Measurements from ENCODE around the gene ADD1. TPM values are rescaled to one million over a fixed set of nuclear protein-coding genes. Genes with fewer than 3 reads are reported as not detected.
A peak's percentile ranks its signal among the peaks of the same experiment; 100 is the strongest.

Gene ADD1
- total and polyA plus RNA-seq, 2 of the 13 experiments (the other 11 are each of a cell fraction or from before 2014, with no cell fraction given) = 73.9 to 122 TPM

DNA sequence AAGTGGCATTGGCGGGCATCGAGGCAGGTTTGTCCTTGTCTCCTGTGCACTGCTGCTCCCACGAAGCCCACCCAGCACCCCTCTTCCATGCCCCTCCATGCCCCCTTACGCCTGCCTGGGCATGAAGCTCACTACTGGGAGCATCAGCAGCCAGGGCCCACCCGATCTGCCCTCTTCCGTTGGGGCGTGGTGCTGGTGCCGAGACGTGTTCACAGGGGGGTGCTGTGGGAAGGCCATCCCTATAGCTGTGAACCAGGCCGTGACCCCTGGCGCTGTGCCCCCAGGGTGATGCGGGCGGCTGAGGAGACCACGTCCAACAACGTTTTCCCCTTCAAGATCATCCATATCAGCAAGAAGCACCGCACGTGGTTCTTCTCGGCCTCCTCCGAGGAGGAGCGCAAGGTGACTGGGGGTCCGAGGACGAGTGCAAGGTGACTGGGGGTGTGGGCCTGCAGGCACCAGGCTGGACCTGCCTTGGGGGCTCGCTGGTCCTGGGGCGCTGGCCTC is 19.3 kb upstream of the ADD1 start (continued):
- TF ChIP-seq ZNF101 (CRISPR knock-in tag; IDR thresholded peaks at IDR 0.05; ENCODE audit: borderline replicate concordance, low read depth) (no peak), TBP (CRISPR knock-in tag; IDR thresholded peaks at IDR 0.05) (no peak), JDP2 (CRISPR knock-in tag; IDR thresholded peaks at IDR 0.05; ENCODE audit: borderline replicate concordance) (no peak), NR1H2 (CRISPR knock-in tag; IDR thresholded peaks at IDR 0.05; ENCODE audit: borderline replicate concordance, low read depth) (no peak), KLF6 (CRISPR knock-in tag; IDR thresholded peaks at IDR 0.05) (no peak), ZNF232 (CRISPR knock-in tag; IDR thresholded peaks at IDR 0.05; ENCODE audit: borderline replicate concordance) (no peak)

DNA sequence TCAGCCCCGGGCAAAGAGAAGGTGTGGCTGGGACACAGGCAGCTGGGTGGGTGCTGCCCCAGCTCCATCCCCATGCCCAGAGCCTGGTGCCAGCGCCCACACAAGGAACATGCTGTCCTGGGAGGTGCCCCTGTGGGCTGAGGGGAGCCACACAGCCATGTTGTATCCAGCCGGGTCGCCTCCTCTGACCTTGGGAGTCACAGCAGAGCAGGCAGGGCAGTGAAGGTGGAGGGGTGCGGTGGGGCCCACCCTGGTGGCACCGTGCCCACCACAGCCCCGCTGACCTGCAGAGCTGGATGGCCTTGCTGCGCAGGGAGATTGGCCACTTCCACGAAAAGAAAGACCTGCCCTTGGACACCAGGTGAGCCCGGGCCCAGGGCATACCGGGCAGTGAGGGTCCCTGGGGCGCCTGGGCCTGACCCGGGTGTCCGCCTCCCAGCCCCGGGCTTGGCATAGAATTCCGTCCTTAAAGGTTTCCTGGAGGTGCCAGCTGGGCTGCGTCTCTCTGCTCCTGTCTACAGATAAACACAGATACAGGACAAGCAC is 18.7 kb upstream of the ADD1 start:
- Histone ChIP-seq H3K27me3 (ENCODE audit: control insufficient read depth in 1 of 2, insufficient read depth in 2 of 2, low read length in 2 of 2) (no peaks in the 10 kb centered on the region), H3K4me1 (ENCODE audit: insufficient read depth, low read length) (no peaks in the 10 kb centered on the region), H3K4me2 (ENCODE audit: low read depth, low read length) (no peak overlapping the region), H3K9me3 (ENCODE audit: low read length) (no peaks in the 10 kb centered on the region), H3K79me2 (ENCODE audit: insufficient read depth, low read length) (no peaks in the 10 kb centered on the region), H4K20me1 (ENCODE audit: insufficient read depth, low read length) (peaks cover 3% of the 10 kb centered on the region; the same call in 1 of the 2 replicates), H3K9ac (ENCODE audit: insufficient read depth, low read depth, low read length) (no peak overlapping the region), H3K27ac (ENCODE audit: extremely low read length, insufficient read depth, low read length) (no peak overlapping the region), H3K36me3 (replicated peaks in 1 of 2; ENCODE audit: control insufficient read depth in 1 of 2, insufficient read depth in 2 of 2, low read length in 2 of 2) (peaks cover 20 to 59% of the 10 kb centered on the region in 2 experiments; a peak in 4 of 5 replicates), H3K4me3 (replicated peaks in 1 of 3; ENCODE audit: insufficient read depth in 1 of 3, low read depth in 2 of 3, low read length in 3 of 3) (no peak overlapping the region), H2AFZ (ENCODE audit: low read length) (no peak overlapping the region)
- intact Hi-C loops (cut with micrococcal nuclease; ENCODE audit: unreplicated experiment) (no loop called here), in situ Hi-C loops (cut with HindIII; ENCODE audit: extremely low pct_ligation_motif_present, low pct_unique_long_range_greater_than_20kb) (no loop called here)
- WGBS (ENCODE audit: low lambda C conversion rate) = 94% methylated on average over 2 of the region's 17 CpGs
- POLR2A ChIA-PET = no interaction called here
- TF ChIP-seq, protein P1, sequence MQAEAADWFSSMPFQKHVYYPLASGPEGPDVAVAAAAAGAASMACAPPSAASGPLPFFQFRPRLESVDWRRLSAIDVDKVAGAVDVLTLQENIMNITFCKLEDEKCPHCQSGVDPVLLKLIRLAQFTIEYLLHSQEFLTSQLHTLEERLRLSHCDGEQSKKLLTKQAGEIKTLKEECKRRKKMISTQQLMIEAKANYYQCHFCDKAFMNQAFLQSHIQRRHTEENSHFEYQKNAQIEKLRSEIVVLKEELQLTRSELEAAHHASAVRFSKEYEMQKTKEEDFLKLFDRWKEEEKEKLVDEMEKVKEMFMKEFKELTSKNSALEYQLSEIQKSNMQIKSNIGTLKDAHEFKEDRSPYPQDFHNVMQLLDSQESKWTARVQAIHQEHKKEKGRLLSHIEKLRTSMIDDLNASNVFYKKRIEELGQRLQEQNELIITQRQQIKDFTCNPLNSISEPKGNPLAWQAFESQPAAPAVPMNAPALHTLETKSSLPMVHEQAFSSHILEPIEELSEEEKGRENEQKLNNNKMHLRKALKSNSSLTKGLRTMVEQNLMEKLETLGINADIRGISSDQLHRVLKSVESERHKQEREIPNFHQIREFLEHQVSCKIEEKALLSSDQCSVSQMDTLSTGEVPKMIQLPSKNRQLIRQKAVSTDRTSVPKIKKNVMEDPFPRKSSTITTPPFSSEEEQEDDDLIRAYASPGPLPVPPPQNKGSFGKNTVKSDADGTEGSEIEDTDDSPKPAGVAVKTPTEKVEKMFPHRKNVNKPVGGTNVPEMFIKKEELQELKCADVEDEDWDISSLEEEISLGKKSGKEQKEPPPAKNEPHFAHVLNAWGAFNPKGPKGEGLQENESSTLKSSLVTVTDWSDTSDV (CRISPR knock-in tag; IDR thresholded peaks at IDR 0.05) = no peak
- TF ChIP-seq RBFOX2 (IDR thresholded peaks at IDR 0.05; ENCODE audit: low read depth, low read length) = 0 out of 2 replicates have a peak, but pooled peaks have one; percentile 32
- CTCF ChIA-PET (ENCODE audit: low intra/inter-chr PET ratio, low total read pairs) = no interaction called here
- DNase-seq (ENCODE audit: low spot score) (no peak), ATAC-seq (no peak), FAIRE-seq (no peak)
- BruUV-seq (replicated peaks) = no TSS peak
